ENCODE measurements around the gene FOXP1. TPM values are rescaled to one million over a fixed set of nuclear protein-coding genes. Genes with fewer than 3 reads are reported as not detected.

FOXP1 gene
- total RNA-seq, 1 donor from 2014 or later, result 71.3 TPM

GRCh38 chr3:71258116-71258515 is 325.4 kb downstream of the FOXP1 start:
- no peaks in the 10 kb centered on the region for H3K36me3 Mint-ChIP-seq (ENCODE audit: low read depth, unreplicated experiment)
- H3K4me1 Mint-ChIP-seq (ENCODE audit: unreplicated experiment), result peaks cover 14% of the 10 kb centered on the region
- no peak overlapping the region for H3K4me3 Mint-ChIP-seq (ENCODE audit: unreplicated experiment)
- TF ChIP-seq CTCF (IDR thresholded peaks at IDR 0.05; ENCODE audit: unreplicated experiment), result no peak
- no peak overlapping the region for H3K27ac Mint-ChIP-seq (ENCODE audit: unreplicated experiment)
- H3K9me3 Mint-ChIP-seq (ENCODE audit: unreplicated experiment), result no peaks in the 10 kb centered on the region
- peaks cover 4% of the 10 kb centered on the region for H3K27me3 Mint-ChIP-seq (ENCODE audit: unreplicated experiment)
- DNase-seq (ENCODE audit: low spot score), result no peak

- no peak overlapping the region for H3K4me3 Mint-ChIP-seq (ENCODE audit: unreplicated experiment)
- no peaks in the 10 kb centered on the region for H3K9me3 Mint-ChIP-seq (ENCODE audit: unreplicated experiment)
- DNase-seq (ENCODE audit: low spot score), result no peak
- peaks cover 14% of the 10 kb centered on the region for H3K4me1 Mint-ChIP-seq (ENCODE audit: unreplicated experiment)
- H3K27ac Mint-ChIP-seq (ENCODE audit: unreplicated experiment), result no peak overlapping the region
- no peak for TF ChIP-seq CTCF (IDR thresholded peaks at IDR 0.05; ENCODE audit: unreplicated experiment)
- H3K36me3 Mint-ChIP-seq (ENCODE audit: low read depth, unreplicated experiment), result no peaks in the 10 kb centered on the region
- peaks cover 4% of the 10 kb centered on the region for H3K27me3 Mint-ChIP-seq (ENCODE audit: unreplicated experiment)
Observed at GRCh38 chr3:71255498-71255897, 328.0 kb downstream of the FOXP1 start.

- H3K4me3 Mint-ChIP-seq (ENCODE audit: unreplicated experiment), result no peak overlapping the region
- no peak for DNase-seq (ENCODE audit: low spot score)
- H3K9me3 Mint-ChIP-seq (ENCODE audit: unreplicated experiment), result no peaks in the 10 kb centered on the region
- no peaks in the 10 kb centered on the region for H3K36me3 Mint-ChIP-seq (ENCODE audit: low read depth, unreplicated experiment)
- H3K4me1 Mint-ChIP-seq (ENCODE audit: unreplicated experiment), result peaks cover 14% of the 10 kb centered on the region
- peaks cover 4% of the 10 kb centered on the region for H3K27me3 Mint-ChIP-seq (ENCODE audit: unreplicated experiment)
- TF ChIP-seq CTCF (IDR thresholded peaks at IDR 0.05; ENCODE audit: unreplicated experiment), result no peak
- no peak overlapping the region for H3K27ac Mint-ChIP-seq (ENCODE audit: unreplicated experiment)
Observed at GRCh38 chr3:71254281-71255057, 329.1 kb downstream of the FOXP1 start.

GRCh38 chr3:71253169-71253568 is 330.4 kb downstream of the FOXP1 start:
- Mint-ChIP-seq H3K9me3 (ENCODE audit: unreplicated experiment) (no peaks in the 10 kb centered on the region), H3K27me3 (ENCODE audit: unreplicated experiment) (no peaks in the 10 kb centered on the region), H3K4me3 (ENCODE audit: unreplicated experiment) (no peak overlapping the region), H3K4me1 (ENCODE audit: unreplicated experiment) (peaks cover 6% of the 10 kb centered on the region), H3K27ac (ENCODE audit: unreplicated experiment) (no peak overlapping the region), H3K36me3 (ENCODE audit: low read depth, unreplicated experiment) (no peaks in the 10 kb centered on the region)
- no peak for TF ChIP-seq CTCF (IDR thresholded peaks at IDR 0.05; ENCODE audit: unreplicated experiment)
- DNase-seq (ENCODE audit: low spot score), result no peak

GRCh38 chr3:71252466-71252865 is 331.1 kb downstream of the FOXP1 start:
- DNase-seq (ENCODE audit: low spot score), result no peak
- Mint-ChIP-seq H3K27me3 (ENCODE audit: unreplicated experiment) (no peaks in the 10 kb centered on the region), H3K9me3 (ENCODE audit: unreplicated experiment) (no peaks in the 10 kb centered on the region), H3K27ac (ENCODE audit: unreplicated experiment) (no peak overlapping the region), H3K4me3 (ENCODE audit: unreplicated experiment) (no peak overlapping the region), H3K4me1 (ENCODE audit: unreplicated experiment) (no peaks in the 10 kb centered on the region), H3K36me3 (ENCODE audit: low read depth, unreplicated experiment) (no peaks in the 10 kb centered on the region)
- TF ChIP-seq CTCF (IDR thresholded peaks at IDR 0.05; ENCODE audit: unreplicated experiment), result no peak
